Fibroblast of lung (primary cell): ENCODE measurements around the gene ATP2B2.

Source experiments
- CTCF ChIP-seq, 2 donors: IDR thresholded peaks in 1 of 2; conservative IDR thresholded peaks in 1 of 2; 1 replicate in 1 of 2; 2 replicates in 1 of 2; pipeline ENCODE4 v1.5.1; 2011 to 2012; ENCODE audit warnings: low read length in 2 of 2, control low read depth in 1 of 2, inconsistent platforms in 1 of 2, low read depth in 1 of 2, mild to moderate bottlenecking in 1 of 2
- EZH2 ChIP-seq: IDR thresholded peaks from 2 replicates; pipeline ENCODE4 v1.5.1; 2012; ENCODE audit warnings: low read length, control low read depth, mild to moderate bottlenecking; ENCODE audit errors: missing control alignments

GRCh38 chr3:10393514-10393913 is 111.9 kb downstream of the ATP2B2 start:
- TF ChIP-seq CTCF (conservative IDR thresholded peaks at IDR 0.05 in 1 of 2, IDR thresholded peaks at IDR 0.05 in 1 of 2; ENCODE audit: low read depth in 1 of 2, low read length in 2 of 2) (no peak), EZH2 (no peak)
